GM10847 (cell line): ENCODE results near the gene SCUBE1.

Experiments
- POLR2A ChIP-seq: IDR thresholded peaks from 2 replicates; pipeline ENCODE4 v1.6.1; 2011; ENCODE audit not compliant: insufficient read length; ENCODE audit errors: extremely low read depth

SCUBE1 gene

GRCh38 chr22:43239956-43240355 lies 103.2 kb downstream of the SCUBE1 start:
- no peak for TF ChIP-seq POLR2A

DNA sequence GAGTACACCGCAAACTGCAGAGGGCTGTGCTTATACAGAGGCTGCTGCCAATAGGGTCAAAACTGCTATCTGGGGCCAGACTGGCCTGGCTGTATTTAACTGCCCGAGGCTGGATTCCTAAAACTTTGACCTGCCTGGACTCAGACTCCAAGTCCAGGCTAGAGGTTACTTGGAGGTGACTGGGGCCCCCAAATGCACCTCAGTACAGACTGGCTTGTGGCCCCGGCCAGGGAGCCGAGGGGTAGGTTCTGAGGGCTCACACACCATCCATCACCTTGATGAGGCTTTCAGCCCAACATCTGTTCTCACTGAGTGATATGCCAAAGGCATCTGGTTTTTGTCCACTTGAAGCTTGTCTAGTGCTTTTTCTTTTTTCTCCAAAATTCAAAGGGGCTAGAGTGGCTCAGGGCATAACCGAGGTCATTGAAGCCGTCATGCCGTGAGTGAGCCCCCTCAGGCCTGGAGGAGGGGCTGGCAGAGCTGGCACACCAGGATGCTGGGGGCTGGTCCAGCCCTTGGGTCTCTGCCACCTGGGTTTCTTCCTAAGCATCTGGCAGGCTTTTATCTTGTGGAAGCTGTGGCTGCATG lies 103.9 kb downstream of the SCUBE1 start:
- TF ChIP-seq POLR2A = no peak

- no peak for TF ChIP-seq POLR2A
Measured at GRCh38 chr22:43238526-43239006, 104.6 kb downstream of the SCUBE1 start.

GRCh38 chr22:43237280-43237679 lies 105.9 kb downstream of the SCUBE1 start:
- TF ChIP-seq POLR2A = no peak

DNA sequence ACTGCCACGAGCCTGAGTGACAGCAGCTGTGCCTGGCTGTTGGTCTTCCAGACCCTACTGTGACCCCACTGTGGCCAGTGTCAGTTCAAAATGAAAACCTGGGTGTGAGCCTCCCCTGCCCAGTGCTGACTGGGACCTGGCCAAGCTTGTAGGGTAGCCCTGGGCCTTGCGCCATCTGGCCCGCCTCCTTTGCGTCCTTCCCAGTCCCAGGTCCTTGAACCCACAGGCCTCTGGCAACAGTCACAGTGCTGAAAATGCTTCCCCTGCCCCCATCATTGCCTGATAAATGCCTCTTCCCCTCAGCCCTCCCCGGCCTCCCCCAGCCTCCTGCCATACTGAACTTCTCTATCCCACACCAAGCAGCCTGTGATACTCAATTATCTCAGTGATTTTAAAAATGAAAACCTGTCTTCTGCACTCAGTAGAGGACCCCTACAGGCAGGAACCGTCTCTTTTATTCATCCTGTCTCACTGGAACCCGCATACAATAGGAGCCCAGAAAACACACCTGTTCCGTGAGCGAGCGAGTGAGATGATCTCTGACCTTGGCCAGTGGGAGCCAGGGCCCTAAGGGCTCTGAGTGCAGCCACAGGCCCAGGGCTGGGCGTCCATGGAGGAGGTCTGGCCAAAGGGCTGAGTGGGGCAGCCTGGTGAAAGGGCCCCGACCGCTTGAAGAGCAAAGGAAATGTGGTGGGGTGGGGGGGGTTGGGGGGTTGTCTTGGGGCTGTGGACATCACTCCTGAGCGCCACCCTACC lies 106.6 kb downstream of the SCUBE1 start:
- no peak for TF ChIP-seq POLR2A

- TF ChIP-seq POLR2A = no peak
Measured at GRCh38 chr22:43235445-43236409, 107.4 kb downstream of the SCUBE1 start.

- no peak for TF ChIP-seq POLR2A
Measured at GRCh38 chr22:43234264-43234988, 108.7 kb downstream of the SCUBE1 start.

- no peak for TF ChIP-seq POLR2A
Measured at GRCh38 chr22:43233529-43233928, 109.6 kb downstream of the SCUBE1 start.

DNA sequence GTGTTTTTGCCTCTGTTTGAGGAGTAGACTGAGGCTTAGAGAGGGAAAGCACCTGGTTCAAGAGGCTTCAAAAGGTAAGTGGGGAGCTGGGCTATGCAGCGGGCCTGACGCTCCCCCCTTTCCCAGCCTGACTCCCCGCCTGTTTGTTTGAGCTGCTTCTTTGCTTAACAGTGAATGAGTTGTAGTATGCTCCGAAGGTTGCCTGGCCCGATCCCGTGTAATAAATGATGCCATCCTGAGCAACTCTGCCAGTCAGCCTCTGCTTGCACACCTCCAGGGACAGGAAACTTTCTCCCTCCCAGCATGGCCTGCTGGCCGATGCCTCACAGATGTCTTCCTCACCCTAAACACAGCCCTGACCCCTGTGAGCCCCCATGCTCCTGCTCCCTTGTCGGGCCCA lies 110.7 kb downstream of the SCUBE1 start:
- TF ChIP-seq POLR2A = no peak

GRCh38 chr22:43231724-43232034 lies 111.5 kb downstream of the SCUBE1 start:
- TF ChIP-seq POLR2A = no peak

GRCh38 chr22:43230971-43231723 lies 112.0 kb downstream of the SCUBE1 start:
- no peak for TF ChIP-seq POLR2A

DNA sequence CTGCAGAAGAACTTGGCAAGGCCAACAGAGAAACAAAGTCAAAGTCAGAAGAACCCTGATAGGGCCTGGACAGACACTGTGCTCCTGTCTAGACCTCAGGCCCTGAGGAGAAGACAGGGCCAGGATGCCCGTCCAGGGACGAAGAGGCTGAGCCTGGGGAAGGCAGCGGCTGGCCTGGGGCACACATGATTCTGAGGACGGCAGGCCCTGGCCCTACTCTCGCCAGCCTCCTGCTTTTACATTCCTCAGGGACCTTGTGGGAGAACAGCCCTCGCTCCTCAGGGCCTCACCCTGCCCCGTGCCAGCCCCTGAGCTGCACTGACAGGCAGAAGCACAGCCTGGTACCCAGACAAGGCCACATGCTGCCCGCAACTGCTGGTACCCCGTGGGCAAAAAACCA lies 112.6 kb downstream of the SCUBE1 start:
- TF ChIP-seq POLR2A = no peak

GRCh38 chr22:43228863-43229262 lies 114.3 kb downstream of the SCUBE1 start:
- TF ChIP-seq POLR2A = no peak

DNA sequence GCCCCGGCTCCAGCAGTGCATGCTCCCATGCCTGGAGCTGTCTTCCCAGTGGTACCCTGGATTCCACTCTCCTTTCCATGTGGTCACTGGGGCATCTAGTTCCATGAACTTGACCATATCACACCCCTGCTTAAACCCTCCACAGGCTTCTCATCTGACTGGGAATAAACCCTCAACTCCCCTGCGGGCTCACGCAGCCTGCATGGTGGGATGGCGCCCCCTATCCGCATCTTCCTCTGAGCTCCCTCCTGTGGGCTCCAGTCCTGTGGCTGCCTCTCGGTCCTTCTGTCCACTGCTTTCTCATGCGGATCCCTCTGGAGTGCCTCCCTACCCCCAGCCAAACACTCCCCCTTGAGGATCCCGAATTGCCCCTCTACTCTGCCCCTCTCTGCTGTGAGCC lies 114.8 kb downstream of the SCUBE1 start:
- no peak for TF ChIP-seq POLR2A
